ENCODE data around the gene BPIFB2. TPM values are rescaled to one million over a fixed set of nuclear protein-coding genes. Genes with fewer than 3 reads are reported as not detected.
A peak's percentile ranks its signal among the peaks of the same experiment; 100 is the strongest.

The BPIFB2 gene
- total RNA-seq, 2 donors from 2014 or later = not detected

GRCh38 chr20:32983459-32984112 lies 23.9 kb upstream of the BPIFB2 start:
- ATAC-seq (replicated peaks in 1 of 2) (no peak), DNase-seq (no peak)
- no peak overlapping the region for H3K27ac Mint-ChIP-seq
- no peak overlapping the region for H3K4me3 Mint-ChIP-seq
- H3K27me3 Mint-ChIP-seq (ENCODE audit: low read depth) = no peaks in the 10 kb centered on the region
- no peaks in the 10 kb centered on the region for H3K9me3 Mint-ChIP-seq
- no peaks in the 10 kb centered on the region for H3K36me3 Mint-ChIP-seq (ENCODE audit: insufficient read depth in 2 of 2)
- no peaks in the 10 kb centered on the region for H3K4me1 Mint-ChIP-seq (ENCODE audit: low read depth)

GRCh38 chr20:32984196-32984595 lies 23.3 kb upstream of the BPIFB2 start:
- Mint-ChIP-seq H3K36me3 (ENCODE audit: insufficient read depth in 2 of 2) (no peaks in the 10 kb centered on the region), H3K9me3 (no peaks in the 10 kb centered on the region), H3K27ac (no peak overlapping the region), H3K27me3 (ENCODE audit: low read depth) (no peaks in the 10 kb centered on the region), H3K4me1 (ENCODE audit: low read depth) (no peaks in the 10 kb centered on the region), H3K4me3 (no peak overlapping the region)
- ATAC-seq (replicated peaks in 1 of 2) (no peak), DNase-seq (no peak)

- ATAC-seq (replicated peaks in 1 of 2) (no peak), DNase-seq (no peak)
- H3K36me3 Mint-ChIP-seq (ENCODE audit: insufficient read depth in 2 of 2) = no peaks in the 10 kb centered on the region
Measured at GRCh38 chr20:32984631-32985354, 22.7 kb upstream of the BPIFB2 start.

GRCh38 chr20:32985596-32985995 lies 21.9 kb upstream of the BPIFB2 start:
- Mint-ChIP-seq H3K27me3 (ENCODE audit: low read depth) (no peaks in the 10 kb centered on the region), H3K9me3 (no peaks in the 10 kb centered on the region), H3K4me1 (ENCODE audit: low read depth) (no peaks in the 10 kb centered on the region), H3K4me3 (no peak overlapping the region), H3K27ac (no peak overlapping the region), H3K36me3 (ENCODE audit: insufficient read depth in 2 of 2) (no peaks in the 10 kb centered on the region)
- ATAC-seq (replicated peaks in 1 of 2) (no peak), DNase-seq (no peak)

More at GRCh38 chr20:32984631-32985354, 22.7 kb upstream of the BPIFB2 start:
- no peaks in the 10 kb centered on the region for H3K9me3 Mint-ChIP-seq
- no peaks in the 10 kb centered on the region for H3K4me1 Mint-ChIP-seq (ENCODE audit: low read depth)
- H3K27ac Mint-ChIP-seq = no peak overlapping the region
- no peaks in the 10 kb centered on the region for H3K27me3 Mint-ChIP-seq (ENCODE audit: low read depth)
- no peak overlapping the region for H3K4me3 Mint-ChIP-seq

GRCh38 chr20:32986331-32986966 lies 21.1 kb upstream of the BPIFB2 start:
- Mint-ChIP-seq H3K9me3 (no peaks in the 10 kb centered on the region), H3K36me3 (ENCODE audit: insufficient read depth in 2 of 2) (no peaks in the 10 kb centered on the region), H3K27ac (no peak overlapping the region), H3K4me1 (ENCODE audit: low read depth) (peaks cover 8% of the 10 kb centered on the region), H3K4me3 (no peak overlapping the region), H3K27me3 (ENCODE audit: low read depth) (no peaks in the 10 kb centered on the region)
- ATAC-seq (replicated peaks in 1 of 2) (no peak), DNase-seq (no peak)

- Mint-ChIP-seq H3K4me3 (no peak overlapping the region), H3K4me1 (ENCODE audit: low read depth) (peaks cover 16% of the 10 kb centered on the region), H3K9me3 (no peaks in the 10 kb centered on the region), H3K27me3 (ENCODE audit: low read depth) (no peaks in the 10 kb centered on the region), H3K36me3 (ENCODE audit: insufficient read depth in 2 of 2) (no peaks in the 10 kb centered on the region), H3K27ac (no peak overlapping the region)
- no peak for ATAC-seq (replicated peaks in 1 of 2)
- no peak for DNase-seq
Measured at GRCh38 chr20:32987044-32987825, 20.3 kb upstream of the BPIFB2 start.

- Mint-ChIP-seq H3K4me3 (no peak overlapping the region), H3K27ac (no peak overlapping the region), H3K36me3 (ENCODE audit: insufficient read depth in 2 of 2) (no peaks in the 10 kb centered on the region), H3K4me1 (ENCODE audit: low read depth) (peaks cover 22% of the 10 kb centered on the region), H3K9me3 (no peaks in the 10 kb centered on the region), H3K27me3 (ENCODE audit: low read depth) (no peaks in the 10 kb centered on the region)
- no peak for DNase-seq
- ATAC-seq (replicated peaks in 1 of 2) = no peak
Measured at GRCh38 chr20:32988008-32988407, 19.5 kb upstream of the BPIFB2 start.

- Mint-ChIP-seq H3K36me3 (ENCODE audit: insufficient read depth in 2 of 2) (peaks cover 0 to 5% of the 10 kb centered on the region in 2 donors), H3K27ac (no peak overlapping the region)
Measured at GRCh38 chr20:32989507-32990283, 17.8 kb upstream of the BPIFB2 start.

GRCh38 chr20:32990426-32990825 lies 17.1 kb upstream of the BPIFB2 start:
- H3K36me3 Mint-ChIP-seq (ENCODE audit: insufficient read depth in 2 of 2) = peaks cover 2 to 9% of the 10 kb centered on the region in 2 donors

More at GRCh38 chr20:32989507-32990283, 17.8 kb upstream of the BPIFB2 start:
- no peaks in the 10 kb centered on the region for H3K27me3 Mint-ChIP-seq (ENCODE audit: low read depth)
- no peak for DNase-seq
- no peak overlapping the region for H3K4me3 Mint-ChIP-seq
- H3K4me1 Mint-ChIP-seq (ENCODE audit: low read depth) = peaks cover 32% of the 10 kb centered on the region
- ATAC-seq (replicated peaks in 1 of 2) = no peak
- H3K9me3 Mint-ChIP-seq = peaks cover under 1 to 2% of the 10 kb centered on the region in 2 donors

GRCh38 chr20:32991383-32991782 lies 16.1 kb upstream of the BPIFB2 start:
- H3K4me1 Mint-ChIP-seq (ENCODE audit: low read depth) = peaks cover 32% of the 10 kb centered on the region
- peak; percentile 54 to 60 for ATAC-seq (replicated peaks in 1 of 2)
- H3K4me3 Mint-ChIP-seq = no peak overlapping the region
- H3K27ac Mint-ChIP-seq = no peak overlapping the region
- H3K36me3 Mint-ChIP-seq (ENCODE audit: insufficient read depth in 2 of 2) = peaks cover 3 to 9% of the 10 kb centered on the region in 2 donors
- no peaks in the 10 kb centered on the region for H3K27me3 Mint-ChIP-seq (ENCODE audit: low read depth)
- no peak for DNase-seq
- peaks cover 6 to 9% of the 10 kb centered on the region in 2 donors for H3K9me3 Mint-ChIP-seq

More at GRCh38 chr20:32990426-32990825, 17.1 kb upstream of the BPIFB2 start:
- Mint-ChIP-seq H3K4me1 (ENCODE audit: low read depth) (peaks cover 32% of the 10 kb centered on the region), H3K27me3 (ENCODE audit: low read depth) (no peaks in the 10 kb centered on the region), H3K4me3 (no peak overlapping the region), H3K9me3 (peaks cover 2 to 6% of the 10 kb centered on the region in 2 donors), H3K27ac (no peak overlapping the region)
- DNase-seq = no peak
- no peak for ATAC-seq (replicated peaks in 1 of 2)

- H3K27me3 Mint-ChIP-seq (ENCODE audit: low read depth) = no peaks in the 10 kb centered on the region
- no peak overlapping the region for H3K27ac Mint-ChIP-seq
- H3K4me3 Mint-ChIP-seq = no peak overlapping the region
- H3K4me1 Mint-ChIP-seq (ENCODE audit: low read depth) = peaks cover 37% of the 10 kb centered on the region
- ATAC-seq (replicated peaks in 1 of 2) (no peak), DNase-seq (no peak)
- H3K9me3 Mint-ChIP-seq = peaks cover 10 to 13% of the 10 kb centered on the region in 2 donors
- peaks cover 6 to 9% of the 10 kb centered on the region in 2 donors for H3K36me3 Mint-ChIP-seq (ENCODE audit: insufficient read depth in 2 of 2)
Measured at GRCh38 chr20:32991792-32992641, 15.5 kb upstream of the BPIFB2 start.

Data from activated T-cell treated with anti-CD3 and anti-CD28 coated beads, Interleukin-2, amount 50 U/mL, for 72 hours (primary cell).